ENCODE measurements around the gene FRG2C.
"Not testable (repeated sequence)": the region's sequence is repeated elsewhere in the genome, so short reads cannot be mapped to it uniquely, and the experiment has no call there.

FRG2C gene

DNA sequence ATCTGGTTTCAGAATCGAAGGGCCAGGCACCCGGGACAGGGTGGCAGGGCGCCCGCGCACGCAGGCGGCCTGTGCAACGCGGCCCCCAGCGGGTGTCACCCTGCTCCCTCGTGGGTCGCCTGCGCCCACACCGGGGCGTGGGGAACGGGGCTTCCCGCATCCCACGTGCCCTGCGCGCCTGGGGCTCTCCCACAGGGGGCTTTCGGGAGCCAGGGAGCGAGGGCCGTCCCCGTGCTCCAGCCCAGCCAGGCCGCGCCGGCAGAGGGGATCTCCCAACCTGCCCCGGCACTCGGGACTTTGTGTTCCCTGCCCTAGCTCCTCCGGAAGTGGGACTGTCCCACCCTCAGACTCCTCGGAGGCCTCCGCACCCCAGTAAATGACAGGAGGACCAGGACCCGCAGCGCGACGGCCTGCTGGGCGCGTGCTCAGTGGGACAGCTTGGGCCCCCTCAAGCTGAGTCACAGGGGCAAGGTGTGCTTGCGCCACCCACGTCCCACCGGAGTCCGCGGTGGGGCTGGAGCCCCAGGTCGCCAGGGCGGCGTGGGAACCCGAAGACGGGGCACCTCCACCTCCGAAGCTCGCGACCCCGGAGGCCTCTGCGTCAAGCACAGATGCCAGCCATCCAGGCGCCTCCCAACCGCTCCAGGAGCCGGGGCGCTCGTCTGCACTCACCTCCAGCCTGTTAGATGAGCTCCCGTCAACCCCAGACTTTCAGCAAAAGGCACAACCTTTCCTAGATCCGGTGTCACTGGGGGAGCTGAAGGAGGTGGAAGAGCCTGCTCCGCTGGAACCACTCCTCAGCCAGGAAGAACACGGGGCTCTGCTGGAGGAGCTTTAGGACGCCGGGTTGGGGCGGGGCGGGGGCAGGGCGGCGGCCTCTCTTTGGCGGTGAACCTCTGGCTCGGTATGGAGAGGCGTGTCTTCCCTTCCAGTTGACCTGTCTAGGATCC, 5.5 kb downstream of the FRG2C start:
- not testable (repeated sequence) for DNase-seq (ENCODE audit: low read depth)

DNA sequence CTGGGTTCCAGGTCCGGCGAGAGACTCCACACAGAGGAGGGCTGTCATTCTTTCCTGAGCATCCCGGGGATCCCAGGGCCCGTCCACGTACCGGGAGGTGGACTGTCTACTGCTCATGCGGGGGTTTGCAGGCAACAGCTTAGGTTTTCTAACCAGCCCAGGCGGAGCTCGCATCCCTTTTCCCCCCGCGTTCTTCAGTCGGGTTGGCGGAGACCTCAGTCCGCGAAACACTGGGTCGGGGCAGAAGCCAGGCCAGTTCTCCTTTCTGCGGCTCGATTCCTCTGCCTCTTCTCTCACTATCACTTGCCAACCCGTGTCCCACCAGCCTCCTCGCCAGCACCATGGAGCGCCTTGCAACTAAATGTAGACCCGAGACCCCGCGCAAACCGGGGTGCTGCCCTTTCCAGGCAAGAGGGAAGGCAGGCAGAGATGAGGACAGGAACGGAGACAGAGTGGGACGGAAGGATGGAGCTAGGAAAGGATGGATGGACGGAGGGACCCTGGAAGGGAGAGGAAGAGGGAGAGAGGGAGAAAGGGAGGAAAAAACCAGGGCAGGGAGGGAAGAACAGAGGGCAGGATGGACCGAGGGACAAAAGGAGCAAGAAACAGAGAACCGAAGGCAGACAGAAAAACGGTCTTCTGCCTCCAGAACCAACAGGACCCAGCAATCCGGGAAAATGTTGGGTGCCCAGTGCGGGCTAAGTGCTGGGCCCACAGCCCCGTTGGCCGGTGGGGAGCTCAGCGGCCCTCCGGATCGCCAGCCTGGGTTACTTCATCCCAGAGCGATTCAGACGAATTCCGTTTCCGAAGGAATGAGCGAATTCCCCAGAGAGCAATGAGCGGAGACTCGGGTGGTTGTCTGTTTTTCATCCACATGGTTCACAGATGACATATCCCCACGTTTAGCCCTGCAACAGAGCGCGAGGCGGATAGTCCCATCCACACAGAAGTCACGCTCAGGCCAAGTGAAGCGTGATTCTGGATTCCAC, 6.5 kb downstream of the FRG2C start:
- DNase-seq (ENCODE audit: low read depth) = peak; percentile 69

DNA sequence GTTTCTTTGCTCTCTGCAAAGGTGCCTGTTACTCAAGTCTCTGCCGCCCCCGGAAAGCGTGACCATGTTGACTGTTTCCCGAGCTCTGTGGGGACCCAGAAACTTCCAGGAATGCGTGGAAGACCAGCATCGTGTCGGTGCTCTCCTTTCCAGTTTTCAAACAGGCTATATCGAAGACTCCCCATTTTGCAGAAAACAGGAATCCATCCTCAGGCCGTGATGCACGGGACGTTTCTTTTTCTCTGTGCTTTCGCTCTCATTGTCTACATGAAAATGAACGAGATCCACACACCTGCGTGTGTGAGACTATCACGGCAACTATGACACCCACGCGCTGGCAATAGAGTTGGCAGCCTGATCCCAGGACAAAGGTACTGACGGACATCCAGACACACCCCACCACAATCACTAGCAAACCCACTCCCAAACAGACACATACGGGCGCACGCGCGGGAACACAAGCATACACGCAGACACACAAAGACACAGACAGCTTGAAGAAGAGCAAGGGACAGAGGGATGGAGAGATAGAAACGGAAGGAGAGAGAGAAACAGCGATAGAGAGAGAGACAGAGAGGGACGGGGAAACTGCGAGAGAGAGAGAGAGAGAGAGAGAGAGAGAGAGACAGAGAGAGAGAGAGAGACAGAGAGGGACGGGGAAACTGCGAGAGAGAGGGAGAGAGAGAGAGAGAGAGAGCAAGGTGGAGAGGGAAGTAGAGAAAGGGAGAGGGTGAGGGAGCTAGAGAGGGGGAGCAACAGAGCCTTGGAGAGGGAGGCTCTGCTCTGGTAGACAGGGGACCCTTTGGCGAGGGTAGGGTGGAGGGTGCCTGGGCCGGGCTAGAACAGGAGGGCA, 7.4 kb downstream of the FRG2C start:
- DNase-seq (ENCODE audit: low read depth) = not testable (repeated sequence)

DNA sequence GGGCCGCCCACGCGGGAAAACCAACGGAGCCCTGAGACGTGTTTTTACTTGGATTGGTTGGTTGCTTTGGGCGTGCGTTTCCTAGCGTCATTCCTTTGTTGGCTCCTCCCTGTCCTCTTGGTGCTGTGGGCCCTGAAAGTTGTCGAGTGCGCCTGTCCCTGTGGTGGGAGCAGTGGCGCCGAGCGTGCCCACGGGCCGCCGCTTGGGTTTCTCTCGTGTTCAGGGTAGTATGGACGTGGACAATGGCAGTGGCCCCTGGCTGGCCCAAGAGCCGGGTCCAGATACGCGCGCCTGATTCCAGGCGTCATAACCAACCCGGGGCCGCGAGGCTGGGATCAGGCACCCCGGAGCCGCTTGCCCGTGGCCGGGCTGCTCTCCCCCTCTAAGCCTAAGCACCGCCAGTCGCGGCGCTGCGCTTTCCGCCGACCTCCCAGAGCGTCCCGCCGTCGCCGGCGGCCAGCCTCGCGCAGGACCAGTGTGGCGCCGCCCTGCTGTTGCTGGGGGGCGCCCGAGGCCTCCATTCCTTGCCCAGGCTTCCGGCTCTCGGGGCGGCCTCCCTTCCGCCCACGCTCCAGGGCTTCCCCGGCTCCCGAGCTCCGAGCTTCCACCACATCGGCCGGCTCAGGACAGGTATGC, 8.1 kb downstream of the FRG2C start:
- peak; percentile 63 for DNase-seq (ENCODE audit: low read depth)

DNA sequence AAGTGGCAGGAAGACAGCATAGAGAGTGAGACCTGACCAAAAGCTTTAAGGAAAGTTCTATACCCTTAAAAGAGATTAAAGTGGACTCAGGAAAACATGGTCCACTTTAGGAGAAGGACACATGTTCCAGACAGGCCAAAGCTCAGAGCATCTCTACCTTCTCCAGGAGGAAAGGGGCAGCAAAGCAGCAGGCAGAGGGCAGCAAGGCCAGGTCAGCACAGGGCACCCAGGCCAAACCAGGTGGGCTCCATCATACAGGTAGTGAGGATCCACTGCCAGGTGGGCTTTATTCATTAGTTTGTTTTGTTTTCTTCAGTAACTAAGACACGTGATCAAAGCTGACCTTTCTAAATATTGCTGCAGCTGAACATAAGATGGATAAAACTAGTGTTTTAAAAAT, 19.8 kb downstream of the FRG2C start:
- not testable (repeated sequence) for DNase-seq (ENCODE audit: low read depth)

DNA sequence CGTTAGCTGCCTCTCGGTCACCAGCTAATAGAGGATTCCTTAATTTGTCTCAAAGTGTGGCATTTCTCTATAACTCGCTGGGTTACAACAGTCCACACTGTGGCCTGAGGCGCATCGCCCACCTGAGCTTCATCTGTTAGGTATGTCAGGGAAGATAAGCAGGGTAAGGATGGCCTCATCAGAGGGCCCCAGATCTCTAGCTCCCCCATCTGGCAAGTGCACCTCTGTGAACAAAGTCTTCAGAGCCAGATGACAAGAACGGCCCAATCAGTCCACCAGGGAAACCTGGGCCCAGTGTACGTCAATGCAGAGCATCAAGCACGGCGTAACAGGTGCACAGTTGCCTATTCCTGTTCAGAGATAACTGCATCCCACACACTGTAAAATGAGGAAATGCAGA, 23.2 kb downstream of the FRG2C start:
- no peak for DNase-seq (ENCODE audit: low read depth)

DNA sequence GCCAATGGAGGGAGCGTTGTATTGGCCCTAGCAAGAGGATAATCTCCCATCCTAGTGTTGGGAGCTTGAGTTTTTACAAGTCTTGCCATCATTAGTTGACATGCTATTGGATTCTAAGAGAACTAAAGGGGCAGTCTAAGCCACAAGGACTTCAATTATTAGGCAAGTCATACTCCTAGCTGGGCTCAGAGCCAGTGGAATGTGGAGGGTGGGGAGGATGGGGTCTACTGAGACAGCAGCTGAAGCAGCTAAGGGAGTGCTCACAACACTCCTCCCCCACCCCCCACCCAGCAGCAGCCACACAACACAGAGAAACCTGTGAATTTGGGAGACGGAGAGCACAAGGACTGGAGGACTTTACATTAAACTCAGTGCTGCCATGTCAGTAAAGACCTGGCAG, 27.9 kb downstream of the FRG2C start:
- DNase-seq (ENCODE audit: low read depth) = no peak
